GM21423 (cell line): ENCODE measurements around the gene JAK2.
A peak's percentile ranks its signal among the peaks of the same experiment; 100 is the strongest.
"Not testable (repeated sequence)": the region's sequence is repeated elsewhere in the genome, so short reads cannot be mapped to it uniquely, and the experiment has no call there.

Experiments
- ATAC-seq: cut with Tn5 transposase; IDR thresholded peaks from one replicate; pipeline ENCODE4 v1.9.1; 2021; ENCODE audit warnings: mild to moderate bottlenecking, moderate library complexity; ENCODE audit not compliant: unreplicated experiment

The JAK2 gene

GRCh38 chr9:4984621-4985385 is at the start of gene JAK2:
Gene JAK2 (plus strand): TSS chr9:4985272. CDS start chr9:5021988, 36,716 bp downstream.
- peak; percentile 69 for ATAC-seq

- no peak for ATAC-seq
These were observed 48.8 kb upstream of the JAK2 start for GRCh38 chr9:4936277-4936676.

- ATAC-seq = peak; percentile 57
These were observed 48.2 kb upstream of the JAK2 start for GRCh38 chr9:4936823-4937222.

- no peak for ATAC-seq
These were observed 47.6 kb upstream of the JAK2 start for GRCh38 chr9:4937446-4937845.

- no peak for ATAC-seq
These were observed 46.6 kb upstream of the JAK2 start for GRCh38 chr9:4938496-4938895.

- peak; percentile 85 for ATAC-seq
These were observed 45.9 kb upstream of the JAK2 start for GRCh38 chr9:4939118-4939561.

GRCh38 chr9:4942042-4942691 is 42.9 kb upstream of the JAK2 start:
- not testable (repeated sequence) for ATAC-seq

GRCh38 chr9:4943346-4943745 is 41.7 kb upstream of the JAK2 start:
- ATAC-seq = no peak

- not testable (repeated sequence) for ATAC-seq
These were observed 40.5 kb upstream of the JAK2 start for GRCh38 chr9:4944431-4945211.

GRCh38 chr9:4946937-4947336 is 38.1 kb upstream of the JAK2 start:
- no peak for ATAC-seq

- no peak for ATAC-seq
These were observed 29.2 kb upstream of the JAK2 start for GRCh38 chr9:4955836-4956235.

- ATAC-seq = no peak
These were observed 26.0 kb upstream of the JAK2 start for GRCh38 chr9:4959031-4959430.

GRCh38 chr9:4962085-4962484 is 23.0 kb upstream of the JAK2 start:
- no peak for ATAC-seq

GRCh38 chr9:4964540-4964939 is 20.5 kb upstream of the JAK2 start:
- ATAC-seq = no peak

GRCh38 chr9:4965174-4965821 is 19.8 kb upstream of the JAK2 start:
- ATAC-seq = no peak

GRCh38 chr9:4967523-4967922 is 17.5 kb upstream of the JAK2 start:
- no peak for ATAC-seq

- ATAC-seq = no peak
These were observed 15.9 kb upstream of the JAK2 start for GRCh38 chr9:4969130-4969529.

- ATAC-seq = peak; percentile 83
These were observed 14.0 kb upstream of the JAK2 start for GRCh38 chr9:4970970-4971641.

- no peak for ATAC-seq
These were observed 11.8 kb upstream of the JAK2 start for GRCh38 chr9:4973246-4973645.

GRCh38 chr9:4973902-4974301 is 11.2 kb upstream of the JAK2 start:
- ATAC-seq = no peak

- no peak for ATAC-seq
These were observed 5.8 kb upstream of the JAK2 start for GRCh38 chr9:4979239-4979638.
